Osteocyte (in vitro differentiated cells): ENCODE results near the gene IVNS1ABP. TPM values are rescaled to one million over a fixed set of nuclear protein-coding genes. Genes with fewer than 3 reads are reported as not detected.

Experiments
- DNase-seq: peaks from one replicate; pipeline ENCODE4 v3.0.0; 2021; ENCODE audit warnings: mixed read lengths; ENCODE audit not compliant: unreplicated experiment; ENCODE audit errors: extremely low spot score
- H3K27ac Mint-ChIP-seq: one replicate; pipeline ENCODE4 v1.8.0; 2021; ENCODE audit warnings: mild to moderate bottlenecking, mixed read lengths; ENCODE audit not compliant: unreplicated experiment
- H3K27me3 Mint-ChIP-seq: one replicate; pipeline ENCODE4 v1.8.0; 2021; ENCODE audit warnings: mixed read lengths; ENCODE audit not compliant: unreplicated experiment
- H3K36me3 Mint-ChIP-seq: one replicate; pipeline ENCODE4 v1.8.0; 2021; ENCODE audit warnings: mixed read lengths; ENCODE audit not compliant: unreplicated experiment
- H3K4me1 Mint-ChIP-seq: one replicate; pipeline ENCODE4 v1.8.0; 2021; ENCODE audit warnings: mixed read lengths; ENCODE audit not compliant: unreplicated experiment
- H3K4me3 Mint-ChIP-seq: one replicate; pipeline ENCODE4 v1.8.0; 2021; ENCODE audit warnings: mild to moderate bottlenecking, moderate library complexity, mixed read lengths; ENCODE audit not compliant: unreplicated experiment
- H3K9me3 Mint-ChIP-seq: one replicate; pipeline ENCODE4 v1.8.0; 2021; ENCODE audit warnings: mixed read lengths; ENCODE audit not compliant: unreplicated experiment
- total RNA-seq: library from RNA; stranded (reverse); gene quantifications from 2 replicates; pipeline ENCODE4 v1.2.1, GENCODE V29; 2021
- TF ChIP-seq, protein P1 (sequence below): fragments of 200-600 bp; sonication (generic); IDR thresholded peaks from 2 replicates; pipeline ENCODE4 v1.5.0; 2021; ENCODE audit warnings: antibody characterized with exemption, mild to moderate bottlenecking, moderate library complexity

Gene IVNS1ABP
- total RNA-seq, 1 donor from 2014 or later = 130 TPM

DNA sequence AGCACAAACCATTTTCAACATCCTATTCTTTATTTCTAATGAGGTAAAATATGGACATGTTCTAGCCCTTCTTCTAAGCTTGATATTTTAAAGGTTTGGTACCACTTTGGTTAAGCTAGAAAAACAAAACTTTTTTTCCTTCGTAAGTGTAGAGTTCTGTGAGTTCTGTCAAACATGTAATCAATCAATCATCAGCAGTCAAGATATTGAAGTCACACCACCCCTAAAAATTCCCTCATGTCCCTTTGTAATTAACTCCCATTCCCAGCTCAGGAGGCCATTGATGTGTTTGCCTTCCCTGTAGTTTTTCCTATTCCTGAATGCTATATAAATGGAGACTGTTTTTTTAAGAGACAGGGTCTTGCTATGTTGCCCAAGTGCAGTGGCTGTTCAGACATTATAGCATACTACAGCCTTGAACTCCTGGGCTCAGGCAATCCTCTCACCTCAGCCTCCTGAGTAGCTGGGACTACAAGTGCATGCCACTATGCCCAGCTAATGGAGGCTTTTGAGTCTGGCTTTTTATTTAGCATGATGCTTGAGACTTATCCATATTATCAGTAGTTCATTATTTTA lies 23.0 kb downstream of the IVNS1ABP start:
- TF ChIP-seq, protein P1, sequence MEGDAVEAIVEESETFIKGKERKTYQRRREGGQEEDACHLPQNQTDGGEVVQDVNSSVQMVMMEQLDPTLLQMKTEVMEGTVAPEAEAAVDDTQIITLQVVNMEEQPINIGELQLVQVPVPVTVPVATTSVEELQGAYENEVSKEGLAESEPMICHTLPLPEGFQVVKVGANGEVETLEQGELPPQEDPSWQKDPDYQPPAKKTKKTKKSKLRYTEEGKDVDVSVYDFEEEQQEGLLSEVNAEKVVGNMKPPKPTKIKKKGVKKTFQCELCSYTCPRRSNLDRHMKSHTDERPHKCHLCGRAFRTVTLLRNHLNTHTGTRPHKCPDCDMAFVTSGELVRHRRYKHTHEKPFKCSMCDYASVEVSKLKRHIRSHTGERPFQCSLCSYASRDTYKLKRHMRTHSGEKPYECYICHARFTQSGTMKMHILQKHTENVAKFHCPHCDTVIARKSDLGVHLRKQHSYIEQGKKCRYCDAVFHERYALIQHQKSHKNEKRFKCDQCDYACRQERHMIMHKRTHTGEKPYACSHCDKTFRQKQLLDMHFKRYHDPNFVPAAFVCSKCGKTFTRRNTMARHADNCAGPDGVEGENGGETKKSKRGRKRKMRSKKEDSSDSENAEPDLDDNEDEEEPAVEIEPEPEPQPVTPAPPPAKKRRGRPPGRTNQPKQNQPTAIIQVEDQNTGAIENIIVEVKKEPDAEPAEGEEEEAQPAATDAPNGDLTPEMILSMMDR = no peak
- H3K36me3 Mint-ChIP-seq = peaks cover 63% of the 10 kb centered on the region
- H3K27me3 Mint-ChIP-seq = no peaks in the 10 kb centered on the region
- no peak overlapping the region for H3K27ac Mint-ChIP-seq
- peaks cover 5% of the 10 kb centered on the region for H3K9me3 Mint-ChIP-seq
- no peak overlapping the region for H3K4me3 Mint-ChIP-seq
- no peak for DNase-seq
- H3K4me1 Mint-ChIP-seq = peaks cover 5% of the 10 kb centered on the region

GRCh38 chr1:185292237-185292636 lies 24.8 kb downstream of the IVNS1ABP start:
- Mint-ChIP-seq H3K36me3 (peaks cover 51% of the 10 kb centered on the region), H3K4me3 (no peak overlapping the region), H3K27ac (peak overlapping the region; percentile 3), H3K4me1 (peaks cover 3% of the 10 kb centered on the region), H3K27me3 (no peaks in the 10 kb centered on the region), H3K9me3 (peaks cover 5% of the 10 kb centered on the region)
- TF ChIP-seq, protein P1 = no peak
- DNase-seq = no peak

- Mint-ChIP-seq H3K27ac (peak overlapping the region; percentile 3), H3K4me3 (no peak overlapping the region), H3K4me1 (peaks cover 3% of the 10 kb centered on the region), H3K36me3 (peaks cover 47% of the 10 kb centered on the region), H3K9me3 (peaks cover 5% of the 10 kb centered on the region), H3K27me3 (no peaks in the 10 kb centered on the region)
- DNase-seq = no peak
- TF ChIP-seq, protein P1 = no peak
These were observed 25.4 kb downstream of the IVNS1ABP start for GRCh38 chr1:185291652-185292051.

GRCh38 chr1:185291159-185291558 lies 25.9 kb downstream of the IVNS1ABP start:
- TF ChIP-seq, protein P1 = no peak
- no peak overlapping the region for H3K4me3 Mint-ChIP-seq
- no peak for DNase-seq
- peaks cover 8% of the 10 kb centered on the region for H3K9me3 Mint-ChIP-seq
- no peaks in the 10 kb centered on the region for H3K27me3 Mint-ChIP-seq
- peaks cover 44% of the 10 kb centered on the region for H3K36me3 Mint-ChIP-seq
- peaks cover 3% of the 10 kb centered on the region for H3K4me1 Mint-ChIP-seq
- no peak overlapping the region for H3K27ac Mint-ChIP-seq

DNA sequence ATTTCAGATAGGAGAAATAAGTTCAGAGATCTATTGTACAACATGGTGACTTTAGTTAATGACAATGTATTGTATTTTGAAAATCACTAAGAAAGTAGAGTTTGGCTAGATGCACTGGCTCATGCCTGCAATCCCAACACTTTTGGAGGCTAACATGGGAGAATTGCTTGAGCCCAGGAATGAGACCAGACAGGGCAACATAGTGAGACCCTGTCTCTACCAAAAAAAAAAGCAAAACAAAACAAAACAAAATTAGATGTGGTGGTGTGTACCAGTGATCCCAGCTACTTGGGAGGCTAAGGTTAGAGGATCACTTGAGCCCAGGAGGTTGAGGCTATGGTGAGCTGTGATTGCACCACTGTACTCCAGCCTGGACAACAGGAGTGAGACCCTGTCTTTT lies 27.2 kb downstream of the IVNS1ABP start:
- Mint-ChIP-seq H3K27ac (no peak overlapping the region), H3K36me3 (peaks cover 34% of the 10 kb centered on the region), H3K4me1 (peaks cover 10% of the 10 kb centered on the region), H3K9me3 (peaks cover 8% of the 10 kb centered on the region), H3K4me3 (no peak overlapping the region), H3K27me3 (no peaks in the 10 kb centered on the region)
- DNase-seq = no peak
- TF ChIP-seq, protein P1 = no peak
